WTC11 (cell line): ENCODE results near the gene CAB39. TPM values are rescaled to one million over a fixed set of nuclear protein-coding genes. Genes with fewer than 3 reads are reported as not detected.

Experiments
- ATAC-seq: fragments of 200-7000 bp; cut with Tn5 transposase; 2 replicates; pipeline ENCODE4 v1.10.0; 2021; ENCODE audit warnings: mild to moderate bottlenecking, moderate library complexity
- CTCF ChIA-PET: fragments of 300-600 bp; sonication (Branson Sonifier 250); formaldehyde crosslinking; loops from one replicate; lab custom pipeline; 2021; ENCODE audit warnings: antibody characterized with exemption; lab: Charles Lee
- POLR2A ChIA-PET: fragments of 350-600 bp; sonication (Branson Sonifier 250); formaldehyde crosslinking; loops from one replicate; lab custom pipeline; 2021; ENCODE audit warnings: antibody characterized with exemption; lab: Charles Lee
- DNase-seq: peaks from one replicate; pipeline ENCODE4 v3.0.0; 2021; ENCODE audit warnings: low spot score
- H3K27ac Mint-ChIP-seq: 2 replicates; pipeline ENCODE4 v1.8.0; 2021; ENCODE audit warnings: mixed read lengths
- H3K27me3 Mint-ChIP-seq: 2 replicates; pipeline ENCODE4 v1.8.0; 2021; ENCODE audit warnings: low read depth, mild to moderate bottlenecking, moderate library complexity, mixed read lengths
- H3K36me3 Mint-ChIP-seq: 2 replicates; pipeline ENCODE4 v1.8.0; 2021; ENCODE audit warnings: mixed read lengths
- H3K4me1 Mint-ChIP-seq: 2 replicates; pipeline ENCODE4 v1.8.0; 2022; ENCODE audit warnings: mixed read lengths
- H3K4me3 Mint-ChIP-seq: 2 replicates; pipeline ENCODE4 v1.8.0; 2021; ENCODE audit warnings: mild to moderate bottlenecking, moderate library complexity, mixed read lengths
- H3K9me3 Mint-ChIP-seq: 2 replicates; pipeline ENCODE4 v1.8.0; 2021; ENCODE audit warnings: mixed read lengths
- EMX1 ChIP-seq: fragments of 250-450 bp; sonication (Bioruptor Pico); IDR thresholded peaks from 2 replicates; pipeline ENCODE4 v1.8.0; 2021; ENCODE audit warnings: mild to moderate bottlenecking
- ETV6 ChIP-seq: sonication (generic); formaldehyde crosslinking; IDR thresholded peaks from 2 replicates; pipeline ENCODE4 v1.8.1; 2022; ENCODE audit warnings: mild to moderate bottlenecking, missing genetic modification reagents
- GABPB1 ChIP-seq: sonication (generic); formaldehyde crosslinking; IDR thresholded peaks from 2 replicates; pipeline ENCODE4 v1.8.1; 2023; ENCODE audit warnings: mild to moderate bottlenecking, missing genetic modification reagents
- GRHL2 ChIP-seq: fragments of 250-450 bp; sonication (Bioruptor Pico); IDR thresholded peaks from 2 replicates; pipeline ENCODE4 v1.8.0; 2022; ENCODE audit warnings: mild to moderate bottlenecking, moderate library complexity; ENCODE audit not compliant: insufficient replicate concordance, severe bottlenecking
- JUN ChIP-seq: sonication (generic); formaldehyde crosslinking; IDR thresholded peaks from 2 replicates; pipeline ENCODE4 v1.8.0; 2023; ENCODE audit warnings: mild to moderate bottlenecking, missing genetic modification reagents
- KAT7 ChIP-seq: sonication (generic); formaldehyde crosslinking; IDR thresholded peaks from 2 replicates; pipeline ENCODE4 v1.8.1; 2023; ENCODE audit warnings: missing genetic modification reagents, mild to moderate bottlenecking, borderline replicate concordance
- MYBL2 ChIP-seq: sonication (generic); formaldehyde crosslinking; IDR thresholded peaks from 2 replicates; pipeline ENCODE4 v1.8.1; 2023; ENCODE audit warnings: mild to moderate bottlenecking, moderate library complexity, missing genetic modification reagents
- NR3C1 ChIP-seq: sonication (generic); formaldehyde crosslinking; conservative IDR thresholded peaks from 2 replicates; pipeline ENCODE4 v1.8.1; 2023; ENCODE audit warnings: low read depth, mild to moderate bottlenecking, missing genetic modification reagents
- RELA ChIP-seq: sonication (generic); formaldehyde crosslinking; IDR thresholded peaks from 2 replicates; pipeline ENCODE4 v1.8.1; 2022; ENCODE audit warnings: missing genetic modification reagents, mild to moderate bottlenecking, borderline replicate concordance
- SP1 ChIP-seq: sonication (generic); formaldehyde crosslinking; conservative IDR thresholded peaks from 2 replicates; pipeline ENCODE4 v1.8.1; 2022; ENCODE audit warnings: missing genetic modification reagents
- TP53 ChIP-seq: sonication (generic); formaldehyde crosslinking; IDR thresholded peaks from 2 replicates; pipeline ENCODE4 v1.8.1; 2023; ENCODE audit warnings: mild to moderate bottlenecking, missing genetic modification reagents
- ZNF138 ChIP-seq: sonication (generic); formaldehyde crosslinking; conservative IDR thresholded peaks from 2 replicates; pipeline ENCODE4 v1.8.1; 2022; ENCODE audit warnings: mild to moderate bottlenecking, moderate library complexity, missing genetic modification reagents
- ZNF263 ChIP-seq: sonication (generic); formaldehyde crosslinking; IDR thresholded peaks from 2 replicates; pipeline ENCODE4 v1.8.1; 2022; ENCODE audit warnings: low read depth, mild to moderate bottlenecking, moderate library complexity, missing genetic modification reagents
- ZNF416 ChIP-seq: fragments of 250-450 bp; sonication (Bioruptor Pico); IDR thresholded peaks from 2 replicates; pipeline ENCODE4 v1.9.0; 2021; ENCODE audit warnings: mild to moderate bottlenecking, inconsistent platforms
- total RNA-seq: library from RNA; stranded (reverse); gene quantifications from 3 replicates; pipeline ENCODE4 v1.2.3, GENCODE V29; 2021
- TF ChIP-seq, protein P1 (sequence below): fragments of 200-600 bp; IDR thresholded peaks from 2 replicates; pipeline ENCODE4 v1.8.0; 2022; ENCODE audit warnings: antibody characterized with exemption
- TF ChIP-seq, protein P2 (sequence below): fragments of 250-450 bp; sonication (Bioruptor Pico); IDR thresholded peaks from 2 replicates; pipeline ENCODE4 v1.8.0; 2021; ENCODE audit warnings: mild to moderate bottlenecking
- TF ChIP-seq, protein P3 (sequence below): sonication (generic); formaldehyde crosslinking; IDR thresholded peaks from 2 replicates; pipeline ENCODE4 v1.8.0; 2023; ENCODE audit warnings: mild to moderate bottlenecking, missing genetic modification reagents
- TF ChIP-seq, protein P4 (sequence below): sonication (generic); formaldehyde crosslinking; IDR thresholded peaks from 2 replicates; pipeline ENCODE4 v1.8.1; 2022; ENCODE audit warnings: mild to moderate bottlenecking, moderate library complexity, missing genetic modification reagents
- TF ChIP-seq, protein P5 (sequence below): sonication (generic); formaldehyde crosslinking; IDR thresholded peaks from 2 replicates; pipeline ENCODE4 v1.8.0; 2022; ENCODE audit warnings: missing genetic modification reagents
- TF ChIP-seq, protein P6 (sequence below): fragments of 250-450 bp; sonication (Bioruptor Pico); IDR thresholded peaks from 2 replicates; pipeline ENCODE4 v1.9.0; 2021; ENCODE audit warnings: mild to moderate bottlenecking

The CAB39 gene
- total RNA-seq, 1 experiment from 2014 or later = 36.9 TPM

DNA sequence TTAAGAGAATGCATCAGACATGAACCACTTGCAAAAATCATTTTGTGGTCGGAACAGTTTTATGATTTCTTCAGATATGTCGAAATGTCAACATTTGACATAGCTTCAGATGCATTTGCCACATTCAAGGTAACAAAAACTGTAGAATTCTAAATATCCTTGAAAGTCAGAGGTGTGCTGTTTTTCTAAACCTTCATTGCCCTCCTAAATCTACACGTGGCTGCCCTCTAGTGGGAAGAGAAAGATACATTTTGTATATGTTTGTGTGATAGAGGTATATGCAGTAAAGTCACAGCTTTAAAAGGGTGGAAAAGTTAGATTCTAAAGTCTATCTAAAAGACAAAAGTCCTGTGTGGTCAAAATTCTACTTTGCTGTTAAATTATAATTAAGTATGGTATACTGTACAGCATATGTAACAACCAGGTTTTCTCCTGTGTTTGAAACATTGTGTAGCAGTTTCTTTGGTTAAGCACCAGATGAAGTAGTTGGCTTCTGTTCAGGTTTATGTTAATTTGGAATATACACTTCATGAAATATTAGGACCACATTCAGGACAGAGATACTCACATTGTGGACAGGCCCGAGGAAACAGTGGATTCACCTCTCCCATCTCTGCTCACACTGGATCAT is 86.2 kb downstream of the CAB39 start:
- TF ChIP-seq, protein P1, sequence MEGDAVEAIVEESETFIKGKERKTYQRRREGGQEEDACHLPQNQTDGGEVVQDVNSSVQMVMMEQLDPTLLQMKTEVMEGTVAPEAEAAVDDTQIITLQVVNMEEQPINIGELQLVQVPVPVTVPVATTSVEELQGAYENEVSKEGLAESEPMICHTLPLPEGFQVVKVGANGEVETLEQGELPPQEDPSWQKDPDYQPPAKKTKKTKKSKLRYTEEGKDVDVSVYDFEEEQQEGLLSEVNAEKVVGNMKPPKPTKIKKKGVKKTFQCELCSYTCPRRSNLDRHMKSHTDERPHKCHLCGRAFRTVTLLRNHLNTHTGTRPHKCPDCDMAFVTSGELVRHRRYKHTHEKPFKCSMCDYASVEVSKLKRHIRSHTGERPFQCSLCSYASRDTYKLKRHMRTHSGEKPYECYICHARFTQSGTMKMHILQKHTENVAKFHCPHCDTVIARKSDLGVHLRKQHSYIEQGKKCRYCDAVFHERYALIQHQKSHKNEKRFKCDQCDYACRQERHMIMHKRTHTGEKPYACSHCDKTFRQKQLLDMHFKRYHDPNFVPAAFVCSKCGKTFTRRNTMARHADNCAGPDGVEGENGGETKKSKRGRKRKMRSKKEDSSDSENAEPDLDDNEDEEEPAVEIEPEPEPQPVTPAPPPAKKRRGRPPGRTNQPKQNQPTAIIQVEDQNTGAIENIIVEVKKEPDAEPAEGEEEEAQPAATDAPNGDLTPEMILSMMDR = peak; percentile 27; the same call in 1 of the 2 replicates
- TF ChIP-seq MYBL2 (CRISPR knock-in tag) (no peak), TP53 (CRISPR knock-in tag) (no peak)
- Mint-ChIP-seq H3K27me3 (no peaks in the 10 kb centered on the region), H3K36me3 (peaks cover 33% of the 10 kb centered on the region), H3K9me3 (peaks cover 5% of the 10 kb centered on the region; the same call in 1 of the 2 replicates), H3K4me3 (no peak overlapping the region), H3K4me1 (peaks cover 14% of the 10 kb centered on the region), H3K27ac (peak overlapping the region; percentile 42)
- no peak for DNase-seq
- peak; percentile 63 for ATAC-seq
- ChIA-PET POLR2A (interaction anchor here (0.6 kb wide), 1 partner anchor 1013 kb away, joined by 3 read pairs; no protein-coding TSS in a partner anchor), CTCF (interaction anchor here (0.6 to 3.0 kb wide), 21 partner anchors 11 to 184 kb away, joined by 3 to 21 read pairs (median 5); no protein-coding TSS in a partner anchor)

DNA sequence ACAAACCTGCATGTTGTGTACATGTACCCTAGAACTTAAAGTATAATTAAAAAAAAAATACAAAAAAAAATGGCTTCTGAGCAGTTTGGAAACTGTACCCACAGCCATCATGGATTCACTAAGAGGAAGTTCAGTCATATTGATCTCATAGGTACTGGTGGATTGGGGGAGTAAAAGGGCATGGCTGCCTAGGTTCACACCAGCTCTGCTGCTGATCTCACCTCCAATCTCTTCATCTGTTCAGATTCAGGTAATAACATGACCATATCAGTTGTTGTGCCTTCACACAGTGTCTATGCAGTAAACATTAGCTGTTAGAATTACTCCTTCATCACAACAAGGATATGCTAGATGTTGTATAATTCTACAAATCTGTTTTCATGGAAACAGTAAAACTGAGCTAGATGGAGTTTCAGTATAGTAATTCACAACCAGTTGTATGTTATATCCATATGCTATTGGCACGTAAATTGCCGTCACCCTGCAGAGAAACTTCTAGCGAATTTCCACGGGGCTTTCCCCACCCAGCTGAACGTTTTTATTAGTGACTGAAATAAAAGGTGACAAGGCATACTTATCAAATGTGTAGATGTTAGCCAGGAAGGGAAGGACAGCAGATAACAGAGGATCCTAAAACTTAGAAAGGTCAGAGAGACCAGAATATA is 92.8 kb downstream of the CAB39 start:
- H3K4me1 Mint-ChIP-seq = peaks cover 8% of the 10 kb centered on the region
- POLR2A ChIA-PET = no interaction called here
- peaks cover 35% of the 10 kb centered on the region for H3K36me3 Mint-ChIP-seq
- H3K27me3 Mint-ChIP-seq = no peaks in the 10 kb centered on the region
- DNase-seq = no peak
- ATAC-seq = no peak
- peaks cover 11% of the 10 kb centered on the region for H3K9me3 Mint-ChIP-seq
- CTCF ChIA-PET = interaction anchor here (1.6 kb wide), 1 partner anchor 19 kb away, joined by 5 read pairs; no protein-coding TSS in a partner anchor
- TF ChIP-seq SP1 (CRISPR knock-in tag) (no peak), GABPB1 (CRISPR knock-in tag) (no peak), GRHL2 (CRISPR knock-in tag) (no peak), KAT7 (CRISPR knock-in tag) (no peak), ETV6 (no peak), RELA (CRISPR knock-in tag) (no peak), ZNF416 (CRISPR knock-in tag) (no peak), ZNF138 (CRISPR knock-in tag) (no peak), NR3C1 (CRISPR knock-in tag) (no peak), EMX1 (CRISPR knock-in tag) (no peak), JUN (CRISPR knock-in tag) (no peak), ZNF263 (CRISPR knock-in tag) (no peak)
- TF ChIP-seq, protein P2, sequence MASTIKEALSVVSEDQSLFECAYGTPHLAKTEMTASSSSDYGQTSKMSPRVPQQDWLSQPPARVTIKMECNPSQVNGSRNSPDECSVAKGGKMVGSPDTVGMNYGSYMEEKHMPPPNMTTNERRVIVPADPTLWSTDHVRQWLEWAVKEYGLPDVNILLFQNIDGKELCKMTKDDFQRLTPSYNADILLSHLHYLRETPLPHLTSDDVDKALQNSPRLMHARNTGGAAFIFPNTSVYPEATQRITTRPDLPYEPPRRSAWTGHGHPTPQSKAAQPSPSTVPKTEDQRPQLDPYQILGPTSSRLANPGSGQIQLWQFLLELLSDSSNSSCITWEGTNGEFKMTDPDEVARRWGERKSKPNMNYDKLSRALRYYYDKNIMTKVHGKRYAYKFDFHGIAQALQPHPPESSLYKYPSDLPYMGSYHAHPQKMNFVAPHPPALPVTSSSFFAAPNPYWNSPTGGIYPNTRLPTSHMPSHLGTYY (CRISPR knock-in tag) = no peak
- TF ChIP-seq, protein P3, sequence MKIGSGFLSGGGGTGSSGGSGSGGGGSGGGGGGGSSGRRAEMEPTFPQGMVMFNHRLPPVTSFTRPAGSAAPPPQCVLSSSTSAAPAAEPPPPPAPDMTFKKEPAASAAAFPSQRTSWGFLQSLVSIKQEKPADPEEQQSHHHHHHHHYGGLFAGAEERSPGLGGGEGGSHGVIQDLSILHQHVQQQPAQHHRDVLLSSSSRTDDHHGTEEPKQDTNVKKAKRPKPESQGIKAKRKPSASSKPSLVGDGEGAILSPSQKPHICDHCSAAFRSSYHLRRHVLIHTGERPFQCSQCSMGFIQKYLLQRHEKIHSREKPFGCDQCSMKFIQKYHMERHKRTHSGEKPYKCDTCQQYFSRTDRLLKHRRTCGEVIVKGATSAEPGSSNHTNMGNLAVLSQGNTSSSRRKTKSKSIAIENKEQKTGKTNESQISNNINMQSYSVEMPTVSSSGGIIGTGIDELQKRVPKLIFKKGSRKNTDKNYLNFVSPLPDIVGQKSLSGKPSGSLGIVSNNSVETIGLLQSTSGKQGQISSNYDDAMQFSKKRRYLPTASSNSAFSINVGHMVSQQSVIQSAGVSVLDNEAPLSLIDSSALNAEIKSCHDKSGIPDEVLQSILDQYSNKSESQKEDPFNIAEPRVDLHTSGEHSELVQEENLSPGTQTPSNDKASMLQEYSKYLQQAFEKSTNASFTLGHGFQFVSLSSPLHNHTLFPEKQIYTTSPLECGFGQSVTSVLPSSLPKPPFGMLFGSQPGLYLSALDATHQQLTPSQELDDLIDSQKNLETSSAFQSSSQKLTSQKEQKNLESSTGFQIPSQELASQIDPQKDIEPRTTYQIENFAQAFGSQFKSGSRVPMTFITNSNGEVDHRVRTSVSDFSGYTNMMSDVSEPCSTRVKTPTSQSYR (CRISPR knock-in tag) = no peak
- TF ChIP-seq, protein P4, sequence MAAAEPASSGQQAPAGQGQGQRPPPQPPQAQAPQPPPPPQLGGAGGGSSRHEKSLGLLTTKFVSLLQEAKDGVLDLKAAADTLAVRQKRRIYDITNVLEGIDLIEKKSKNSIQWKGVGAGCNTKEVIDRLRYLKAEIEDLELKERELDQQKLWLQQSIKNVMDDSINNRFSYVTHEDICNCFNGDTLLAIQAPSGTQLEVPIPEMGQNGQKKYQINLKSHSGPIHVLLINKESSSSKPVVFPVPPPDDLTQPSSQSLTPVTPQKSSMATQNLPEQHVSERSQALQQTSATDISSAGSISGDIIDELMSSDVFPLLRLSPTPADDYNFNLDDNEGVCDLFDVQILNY (CRISPR knock-in tag) = no peak
- TF ChIP-seq, protein P5, sequence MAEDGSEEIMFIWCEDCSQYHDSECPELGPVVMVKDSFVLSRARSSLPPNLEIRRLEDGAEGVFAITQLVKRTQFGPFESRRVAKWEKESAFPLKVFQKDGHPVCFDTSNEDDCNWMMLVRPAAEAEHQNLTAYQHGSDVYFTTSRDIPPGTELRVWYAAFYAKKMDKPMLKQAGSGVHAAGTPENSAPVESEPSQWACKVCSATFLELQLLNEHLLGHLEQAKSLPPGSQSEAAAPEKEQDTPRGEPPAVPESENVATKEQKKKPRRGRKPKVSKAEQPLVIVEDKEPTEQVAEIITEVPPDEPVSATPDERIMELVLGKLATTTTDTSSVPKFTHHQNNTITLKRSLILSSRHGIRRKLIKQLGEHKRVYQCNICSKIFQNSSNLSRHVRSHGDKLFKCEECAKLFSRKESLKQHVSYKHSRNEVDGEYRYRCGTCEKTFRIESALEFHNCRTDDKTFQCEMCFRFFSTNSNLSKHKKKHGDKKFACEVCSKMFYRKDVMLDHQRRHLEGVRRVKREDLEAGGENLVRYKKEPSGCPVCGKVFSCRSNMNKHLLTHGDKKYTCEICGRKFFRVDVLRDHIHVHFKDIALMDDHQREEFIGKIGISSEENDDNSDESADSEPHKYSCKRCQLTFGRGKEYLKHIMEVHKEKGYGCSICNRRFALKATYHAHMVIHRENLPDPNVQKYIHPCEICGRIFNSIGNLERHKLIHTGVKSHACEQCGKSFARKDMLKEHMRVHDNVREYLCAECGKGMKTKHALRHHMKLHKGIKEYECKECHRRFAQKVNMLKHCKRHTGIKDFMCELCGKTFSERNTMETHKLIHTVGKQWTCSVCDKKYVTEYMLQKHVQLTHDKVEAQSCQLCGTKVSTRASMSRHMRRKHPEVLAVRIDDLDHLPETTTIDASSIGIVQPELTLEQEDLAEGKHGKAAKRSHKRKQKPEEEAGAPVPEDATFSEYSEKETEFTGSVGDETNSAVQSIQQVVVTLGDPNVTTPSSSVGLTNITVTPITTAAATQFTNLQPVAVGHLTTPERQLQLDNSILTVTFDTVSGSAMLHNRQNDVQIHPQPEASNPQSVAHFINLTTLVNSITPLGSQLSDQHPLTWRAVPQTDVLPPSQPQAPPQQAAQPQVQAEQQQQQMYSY (CRISPR knock-in tag) = no peak
- TF ChIP-seq, protein P6, sequence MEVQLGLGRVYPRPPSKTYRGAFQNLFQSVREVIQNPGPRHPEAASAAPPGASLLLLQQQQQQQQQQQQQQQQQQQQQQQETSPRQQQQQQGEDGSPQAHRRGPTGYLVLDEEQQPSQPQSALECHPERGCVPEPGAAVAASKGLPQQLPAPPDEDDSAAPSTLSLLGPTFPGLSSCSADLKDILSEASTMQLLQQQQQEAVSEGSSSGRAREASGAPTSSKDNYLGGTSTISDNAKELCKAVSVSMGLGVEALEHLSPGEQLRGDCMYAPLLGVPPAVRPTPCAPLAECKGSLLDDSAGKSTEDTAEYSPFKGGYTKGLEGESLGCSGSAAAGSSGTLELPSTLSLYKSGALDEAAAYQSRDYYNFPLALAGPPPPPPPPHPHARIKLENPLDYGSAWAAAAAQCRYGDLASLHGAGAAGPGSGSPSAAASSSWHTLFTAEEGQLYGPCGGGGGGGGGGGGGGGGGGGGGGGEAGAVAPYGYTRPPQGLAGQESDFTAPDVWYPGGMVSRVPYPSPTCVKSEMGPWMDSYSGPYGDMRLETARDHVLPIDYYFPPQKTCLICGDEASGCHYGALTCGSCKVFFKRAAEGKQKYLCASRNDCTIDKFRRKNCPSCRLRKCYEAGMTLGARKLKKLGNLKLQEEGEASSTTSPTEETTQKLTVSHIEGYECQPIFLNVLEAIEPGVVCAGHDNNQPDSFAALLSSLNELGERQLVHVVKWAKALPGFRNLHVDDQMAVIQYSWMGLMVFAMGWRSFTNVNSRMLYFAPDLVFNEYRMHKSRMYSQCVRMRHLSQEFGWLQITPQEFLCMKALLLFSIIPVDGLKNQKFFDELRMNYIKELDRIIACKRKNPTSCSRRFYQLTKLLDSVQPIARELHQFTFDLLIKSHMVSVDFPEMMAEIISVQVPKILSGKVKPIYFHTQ = no peak
- H3K27ac Mint-ChIP-seq = no peak overlapping the region
- no peak overlapping the region for H3K4me3 Mint-ChIP-seq
